Loucy (cell line): ENCODE data around the gene SI.

Experiments
- EZH2phosphoT487 ChIP-seq: fragments of 200-600 bp; IDR thresholded peaks from 2 replicates; pipeline ENCODE4 v1.6.1; 2018; ENCODE audit warnings: antibody characterized with exemption, mild to moderate bottlenecking, moderate library complexity, borderline replicate concordance
- TF ChIP-seq, protein P1 (sequence below): fragments of 200-600 bp; sonication (generic); conservative IDR thresholded peaks from 2 replicates; pipeline ENCODE4 v1.5.1; 2014; ENCODE audit warnings: mild to moderate bottlenecking, antibody characterized with exemption, low read length

DNA sequence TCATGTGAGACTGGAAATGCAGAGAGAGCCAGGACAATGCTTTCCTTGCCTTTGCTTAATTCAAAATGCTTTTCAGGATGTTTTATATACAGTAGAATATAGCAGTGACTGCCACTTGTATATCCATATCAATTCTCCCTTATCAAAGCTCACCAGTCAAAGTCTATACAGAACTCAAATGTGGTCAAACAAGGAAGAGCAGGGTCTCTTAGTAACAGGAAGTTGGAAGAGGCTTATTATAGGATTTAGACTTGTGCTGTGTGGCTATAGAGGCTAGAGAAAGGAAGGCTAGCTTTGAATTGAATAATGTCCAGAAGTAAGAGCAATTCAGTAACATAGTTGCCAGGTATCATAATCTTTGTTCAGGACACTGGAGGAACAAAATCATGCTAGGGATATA is 4.4 kb upstream of the SI start:
- no peak for TF ChIP-seq EZH2phosphoT487
- TF ChIP-seq, protein P1, sequence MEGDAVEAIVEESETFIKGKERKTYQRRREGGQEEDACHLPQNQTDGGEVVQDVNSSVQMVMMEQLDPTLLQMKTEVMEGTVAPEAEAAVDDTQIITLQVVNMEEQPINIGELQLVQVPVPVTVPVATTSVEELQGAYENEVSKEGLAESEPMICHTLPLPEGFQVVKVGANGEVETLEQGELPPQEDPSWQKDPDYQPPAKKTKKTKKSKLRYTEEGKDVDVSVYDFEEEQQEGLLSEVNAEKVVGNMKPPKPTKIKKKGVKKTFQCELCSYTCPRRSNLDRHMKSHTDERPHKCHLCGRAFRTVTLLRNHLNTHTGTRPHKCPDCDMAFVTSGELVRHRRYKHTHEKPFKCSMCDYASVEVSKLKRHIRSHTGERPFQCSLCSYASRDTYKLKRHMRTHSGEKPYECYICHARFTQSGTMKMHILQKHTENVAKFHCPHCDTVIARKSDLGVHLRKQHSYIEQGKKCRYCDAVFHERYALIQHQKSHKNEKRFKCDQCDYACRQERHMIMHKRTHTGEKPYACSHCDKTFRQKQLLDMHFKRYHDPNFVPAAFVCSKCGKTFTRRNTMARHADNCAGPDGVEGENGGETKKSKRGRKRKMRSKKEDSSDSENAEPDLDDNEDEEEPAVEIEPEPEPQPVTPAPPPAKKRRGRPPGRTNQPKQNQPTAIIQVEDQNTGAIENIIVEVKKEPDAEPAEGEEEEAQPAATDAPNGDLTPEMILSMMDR: no peak
